ENCODE results near the gene TDRD9. TPM values are rescaled to one million over a fixed set of nuclear protein-coding genes. Genes with fewer than 3 reads are reported as not detected.

Gene TDRD9
- total and polyA plus RNA-seq, 12 donors = 0.55 to 8.4 (median 2.4) TPM

DNA sequence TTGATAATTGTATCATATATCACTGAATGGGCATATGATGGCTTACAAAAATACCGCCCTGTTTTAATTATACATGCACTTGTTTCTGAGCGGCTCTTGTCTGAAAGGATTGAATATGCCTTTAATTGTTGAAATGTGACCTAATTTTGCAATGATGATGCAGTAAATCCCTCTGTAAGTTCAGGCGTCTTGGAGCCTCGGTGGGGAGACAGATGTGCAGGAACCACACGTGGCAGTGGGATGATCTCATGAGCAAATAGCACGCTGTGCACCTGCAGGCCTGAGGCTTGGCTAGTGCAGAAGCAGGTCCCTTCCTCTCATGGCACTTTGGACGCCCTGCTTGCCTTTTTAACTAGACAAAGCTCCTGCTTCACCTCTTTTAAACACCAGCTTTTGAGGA, 108.0 kb downstream of the TDRD9 start:
- H3K36me3 ChIP-seq = no peaks in the 10 kb centered on the region
- H3K27ac ChIP-seq = no peak overlapping the region
- H3K4me3 ChIP-seq = no peak overlapping the region
- peaks cover 0 to 7% (median 0%) of the 10 kb centered on the region in 7 donors for H3K27me3 ChIP-seq
- TF ChIP-seq, protein P1, sequence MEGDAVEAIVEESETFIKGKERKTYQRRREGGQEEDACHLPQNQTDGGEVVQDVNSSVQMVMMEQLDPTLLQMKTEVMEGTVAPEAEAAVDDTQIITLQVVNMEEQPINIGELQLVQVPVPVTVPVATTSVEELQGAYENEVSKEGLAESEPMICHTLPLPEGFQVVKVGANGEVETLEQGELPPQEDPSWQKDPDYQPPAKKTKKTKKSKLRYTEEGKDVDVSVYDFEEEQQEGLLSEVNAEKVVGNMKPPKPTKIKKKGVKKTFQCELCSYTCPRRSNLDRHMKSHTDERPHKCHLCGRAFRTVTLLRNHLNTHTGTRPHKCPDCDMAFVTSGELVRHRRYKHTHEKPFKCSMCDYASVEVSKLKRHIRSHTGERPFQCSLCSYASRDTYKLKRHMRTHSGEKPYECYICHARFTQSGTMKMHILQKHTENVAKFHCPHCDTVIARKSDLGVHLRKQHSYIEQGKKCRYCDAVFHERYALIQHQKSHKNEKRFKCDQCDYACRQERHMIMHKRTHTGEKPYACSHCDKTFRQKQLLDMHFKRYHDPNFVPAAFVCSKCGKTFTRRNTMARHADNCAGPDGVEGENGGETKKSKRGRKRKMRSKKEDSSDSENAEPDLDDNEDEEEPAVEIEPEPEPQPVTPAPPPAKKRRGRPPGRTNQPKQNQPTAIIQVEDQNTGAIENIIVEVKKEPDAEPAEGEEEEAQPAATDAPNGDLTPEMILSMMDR (IDR thresholded peaks at IDR 0.05) = no peak
- ATAC-seq (no peak), DNase-seq (no peak)
- H3K9me3 ChIP-seq = no peaks in the 10 kb centered on the region
- 77 to 82% methylated on average over 7 of the region's 7 CpGs for WGBS, 2 donors
- intact Hi-C loops (cut with DNase I) = no loop called here
- H3K4me1 ChIP-seq = peaks cover 0 to 7% (median 0%) of the 10 kb centered on the region in 9 donors

DNA sequence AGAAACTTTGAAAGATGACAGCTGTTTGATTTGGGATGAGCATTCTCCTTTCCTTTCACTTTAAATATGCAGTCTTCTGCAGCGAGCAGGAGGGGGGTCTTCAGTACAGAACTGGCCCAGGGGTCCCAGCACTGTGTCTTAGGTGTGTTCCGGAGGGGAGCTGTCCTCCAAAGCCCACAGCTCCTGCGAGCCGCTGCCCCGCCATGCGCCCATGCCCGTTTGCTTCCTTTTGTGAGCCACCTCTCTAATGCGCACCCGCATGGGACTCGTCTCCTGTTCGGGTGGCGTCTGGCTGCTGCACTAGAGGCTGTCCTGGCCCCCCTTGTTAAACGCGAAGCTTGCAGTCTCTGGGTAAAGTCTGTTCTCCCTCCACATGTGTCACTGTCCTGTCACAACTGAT, 108.8 kb downstream of the TDRD9 start:
- ATAC-seq (peak in 1 of 8 donors; percentile 7), DNase-seq (no peak)
- Histone ChIP-seq H3K36me3 (no peaks in the 10 kb centered on the region), H3K4me1 (peaks cover 0 to 7% (median 0%) of the 10 kb centered on the region in 9 donors), H3K9me3 (no peaks in the 10 kb centered on the region), H3K27me3 (peaks cover 0 to 7% (median 0%) of the 10 kb centered on the region in 7 donors), H3K4me3 (no peak overlapping the region), H3K27ac (no peak overlapping the region)
- 76 to 83% methylated on average over 14 of the region's 14 CpGs for WGBS, 2 donors
- intact Hi-C loops (cut with DNase I) = no loop called here
- TF ChIP-seq, protein P1 (IDR thresholded peaks at IDR 0.05) = no peak

DNA sequence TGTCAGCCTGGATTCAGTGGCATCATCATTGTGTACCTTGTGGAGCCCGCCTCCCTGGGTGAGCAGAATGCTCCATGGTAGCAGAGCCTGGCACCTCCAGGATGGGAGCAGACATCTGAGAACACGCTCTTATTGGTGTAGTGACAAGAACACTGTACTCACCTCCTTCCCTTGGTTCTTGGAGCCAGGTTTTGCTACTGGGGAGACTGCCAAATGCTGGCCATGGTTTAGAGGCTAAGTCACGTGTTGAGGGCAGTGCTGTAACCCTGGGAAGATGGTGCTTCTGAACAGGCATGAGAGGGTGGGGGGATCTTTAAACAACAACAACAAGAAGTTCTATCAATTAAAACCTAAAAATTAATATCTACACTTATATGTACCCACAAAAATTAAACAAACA, 109.6 kb downstream of the TDRD9 start:
- H3K4me1 ChIP-seq = peaks cover 0 to 7% (median 0%) of the 10 kb centered on the region in 9 donors
- 54 to 56% methylated on average over 3 of the region's 3 CpGs for WGBS, 2 donors

DNA sequence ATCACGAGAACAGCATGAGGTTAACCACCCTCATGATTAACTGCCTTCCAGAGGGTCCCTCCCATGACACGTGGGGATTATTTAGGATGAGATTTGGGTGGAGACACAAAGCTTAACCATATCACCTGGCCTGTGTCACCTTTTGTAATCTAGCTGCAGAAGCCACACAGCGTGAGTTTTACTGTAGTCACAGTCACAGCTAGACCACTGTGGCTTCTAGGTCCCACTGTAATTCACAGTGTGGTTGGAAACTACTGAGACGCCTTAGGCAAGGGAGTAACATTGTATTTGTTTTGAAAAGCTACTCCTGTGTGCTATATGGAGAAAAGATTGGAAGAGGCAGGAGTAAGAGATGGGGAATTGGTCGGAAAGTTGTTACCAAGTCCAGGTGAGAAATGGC, 111.0 kb downstream of the TDRD9 start:
- Histone ChIP-seq H3K4me1 (peaks cover 0 to 7% (median 0%) of the 10 kb centered on the region in 9 donors), H3K27me3 (peaks cover 0 to 7% (median 0%) of the 10 kb centered on the region in 7 donors), H3K9me3 (no peaks in the 10 kb centered on the region), H3K4me3 (no peak overlapping the region), H3K36me3 (no peaks in the 10 kb centered on the region), H3K27ac (no peak overlapping the region)
- DNase-seq = no peak
- 79 to 81% methylated on average over 5 of the region's 5 CpGs for WGBS, 2 donors
- intact Hi-C loops (cut with DNase I) = no loop called here
- TF ChIP-seq, protein P1 (IDR thresholded peaks at IDR 0.05) = no peak
- ATAC-seq = no peak

More for the DNA sequence above, 109.6 kb downstream of the TDRD9 start:
- Histone ChIP-seq H3K36me3 (no peaks in the 10 kb centered on the region), H3K27ac (no peak overlapping the region), H3K9me3 (no peaks in the 10 kb centered on the region), H3K27me3 (peaks cover 0 to 7% (median 0%) of the 10 kb centered on the region in 7 donors), H3K4me3 (no peak overlapping the region)
- intact Hi-C loops (cut with DNase I) = no loop called here
- TF ChIP-seq, protein P1 (IDR thresholded peaks at IDR 0.05) = no peak
- ATAC-seq (peak; percentile 38 to 86 (median 77)), DNase-seq (peak; percentile 18 to 33)

Data from heart right ventricle (tissue), 16 donors.